HG02588 (cell line): ENCODE measurements around the gene LARGE2.

Experiments used
- ATAC-seq: cut with Tn5 transposase; IDR thresholded peaks from one replicate; pipeline ENCODE4 v1.9.1; 2021; ENCODE audit warnings: mild to moderate bottlenecking, moderate library complexity; ENCODE audit not compliant: unreplicated experiment

Gene LARGE2

GRCh38 chr11:45928535-45929215 lies 6.2 kb downstream of the LARGE2 start:
- no peak for ATAC-seq

GRCh38 chr11:45929486-45930030 lies 7.1 kb downstream of the LARGE2 start:
- no peak for ATAC-seq

GRCh38 chr11:45930031-45930794 lies 7.8 kb downstream of the LARGE2 start:
- ATAC-seq, result peak; percentile 88

- ATAC-seq, result no peak
Observed at GRCh38 chr11:45930951-45931570, 8.6 kb downstream of the LARGE2 start.

DNA sequence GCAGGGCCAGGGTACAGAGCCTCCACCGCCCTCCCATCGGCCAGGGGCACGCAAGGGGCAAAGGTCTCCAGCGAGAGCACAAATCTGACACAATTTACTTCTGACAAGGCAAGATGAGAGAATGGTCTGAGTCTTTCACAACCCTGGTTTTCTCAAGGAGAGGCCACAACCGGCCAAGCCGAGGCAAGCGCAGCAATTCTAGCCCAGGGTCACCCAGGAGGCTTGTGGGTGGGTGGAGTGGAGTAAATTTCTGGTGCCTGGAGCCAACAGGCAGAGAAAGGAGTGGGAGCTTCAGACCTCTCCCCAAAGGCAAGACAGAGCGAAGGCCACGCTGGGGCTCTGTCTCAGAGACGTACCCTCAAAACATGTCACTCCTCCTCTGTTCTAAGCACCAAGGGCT lies 9.3 kb downstream of the LARGE2 start:
- no peak for ATAC-seq

GRCh38 chr11:45932217-45932616 lies 9.8 kb downstream of the LARGE2 start:
- no peak for ATAC-seq

GRCh38 chr11:45933131-45933831 lies 10.8 kb downstream of the LARGE2 start:
- ATAC-seq, result no peak

- no peak for ATAC-seq
Observed at GRCh38 chr11:45933846-45934579, 11.6 kb downstream of the LARGE2 start.

DNA sequence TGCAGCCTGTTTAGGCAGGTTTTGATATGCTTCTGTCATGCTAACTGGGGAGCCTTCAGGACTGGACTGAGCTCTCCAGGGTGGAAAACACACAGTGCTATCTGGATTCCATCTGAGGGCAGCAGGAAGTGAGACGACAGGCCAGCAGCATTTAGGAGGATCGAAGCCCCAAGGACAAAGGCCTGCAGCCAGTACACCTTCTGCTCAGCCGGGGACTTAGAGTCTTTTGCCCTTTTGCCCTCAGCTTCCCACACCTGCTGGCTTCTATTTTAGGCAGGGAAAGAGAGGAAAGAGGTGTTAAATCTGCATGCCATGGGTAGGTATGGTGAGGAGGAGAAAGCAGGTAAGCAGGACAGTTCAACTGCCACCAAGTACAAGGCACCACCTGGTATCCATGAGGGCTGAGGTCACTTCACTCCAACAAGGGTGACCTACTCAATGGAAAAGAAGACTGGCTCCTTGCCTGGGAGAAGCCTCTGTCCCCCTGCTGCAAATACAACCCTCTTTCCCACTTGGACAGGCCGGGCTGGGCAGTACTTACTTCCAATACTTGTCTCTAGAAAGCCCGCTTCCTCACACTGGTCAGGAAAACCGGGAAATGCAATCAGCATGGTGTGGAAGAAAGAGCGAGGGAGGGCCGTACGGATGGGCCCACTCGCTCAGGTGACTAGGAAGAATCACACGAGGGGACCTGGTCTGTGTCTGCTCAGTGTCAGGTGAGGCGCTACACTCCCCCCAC lies 12.3 kb downstream of the LARGE2 start:
- ATAC-seq, result no peak

DNA sequence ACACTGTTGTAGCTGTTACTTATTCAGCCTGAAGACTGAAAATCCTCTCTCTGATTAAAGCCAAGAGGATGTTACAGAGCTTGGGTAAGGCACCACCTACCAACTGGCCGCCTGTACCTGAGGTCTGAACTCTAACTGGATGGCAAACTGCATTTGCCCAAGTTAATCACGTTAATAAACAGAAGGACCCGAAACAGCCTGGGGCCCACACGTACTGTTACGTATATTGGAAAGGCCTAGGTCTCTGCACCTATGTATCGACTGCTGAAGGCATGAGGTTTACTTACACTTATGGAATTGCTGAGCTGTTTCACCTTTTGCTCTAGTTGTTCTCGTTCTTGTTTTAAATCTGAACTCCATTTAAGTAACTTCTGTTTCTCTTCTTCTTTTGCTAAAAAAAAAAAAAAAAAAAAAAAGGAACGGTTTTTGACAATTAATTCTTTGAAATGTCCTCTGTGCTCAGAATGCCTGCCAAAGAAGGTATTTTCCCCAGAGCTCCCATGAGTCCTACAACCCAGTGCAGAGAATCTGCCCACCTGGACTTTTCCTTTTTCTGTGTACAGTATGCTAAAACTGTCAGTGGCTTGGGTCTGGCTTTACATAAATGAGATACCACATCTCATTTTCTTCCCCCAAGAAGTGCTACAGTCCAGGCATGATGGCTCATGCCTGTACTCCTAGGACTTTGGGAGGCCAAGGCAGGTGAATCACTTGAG lies 13.1 kb downstream of the LARGE2 start:
- no peak for ATAC-seq

DNA sequence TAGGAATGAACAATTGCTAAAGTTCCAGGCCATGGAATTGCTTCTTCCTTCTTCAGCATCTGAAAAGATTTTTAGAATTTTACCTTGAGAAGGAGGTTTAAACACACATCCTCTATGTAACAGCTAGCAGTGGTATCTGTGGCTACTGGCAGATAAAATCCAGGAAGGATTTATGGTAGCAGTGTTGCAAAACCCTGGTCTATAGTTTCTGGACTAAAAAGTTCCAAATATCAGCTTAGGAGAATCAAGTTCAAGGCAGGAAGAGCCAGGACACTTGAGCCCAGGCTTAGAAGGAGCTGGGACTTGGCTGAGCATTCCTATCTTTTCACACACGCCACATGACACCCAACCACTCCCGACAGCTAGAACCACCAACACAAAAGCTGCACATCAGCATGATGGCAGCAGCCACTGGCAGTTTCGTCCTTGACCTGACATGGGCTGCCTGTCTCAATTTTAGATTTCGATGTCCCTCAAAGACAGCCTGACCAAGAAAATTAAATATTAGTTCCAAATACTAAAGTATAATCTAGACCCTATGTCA lies 14.1 kb downstream of the LARGE2 start:
- ATAC-seq, result no peak

- no peak for ATAC-seq
Observed at GRCh38 chr11:45937916-45938315, 15.5 kb downstream of the LARGE2 start.

DNA sequence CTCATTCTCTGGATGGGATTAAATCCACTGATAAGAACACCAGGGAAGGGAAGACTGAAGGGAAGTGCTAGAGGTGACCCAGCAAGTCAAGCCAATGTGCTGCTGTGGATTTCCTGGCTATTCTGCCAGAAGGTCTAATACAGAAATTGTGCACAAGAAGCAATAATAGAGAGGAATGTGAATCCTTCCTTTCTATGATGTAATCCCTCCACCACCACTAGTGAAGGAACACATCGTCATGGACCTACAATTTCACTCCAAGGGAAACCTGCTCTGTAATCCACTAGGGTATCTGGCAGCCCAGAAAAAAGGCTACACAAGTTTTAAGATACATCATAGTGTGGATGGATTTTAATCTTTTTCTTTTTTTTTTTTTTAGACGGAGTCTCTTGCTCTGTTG lies 17.4 kb downstream of the LARGE2 start:
- ATAC-seq, result no peak

- no peak for ATAC-seq
Observed at GRCh38 chr11:45941285-45941684, 18.8 kb downstream of the LARGE2 start.

GRCh38 chr11:45942381-45942780 lies 19.9 kb downstream of the LARGE2 start:
- no peak for ATAC-seq

- ATAC-seq, result no peak
Observed at GRCh38 chr11:45945397-45945999, 23.0 kb downstream of the LARGE2 start.

- ATAC-seq, result no peak
Observed at GRCh38 chr11:45947885-45948284, 25.4 kb downstream of the LARGE2 start.

DNA sequence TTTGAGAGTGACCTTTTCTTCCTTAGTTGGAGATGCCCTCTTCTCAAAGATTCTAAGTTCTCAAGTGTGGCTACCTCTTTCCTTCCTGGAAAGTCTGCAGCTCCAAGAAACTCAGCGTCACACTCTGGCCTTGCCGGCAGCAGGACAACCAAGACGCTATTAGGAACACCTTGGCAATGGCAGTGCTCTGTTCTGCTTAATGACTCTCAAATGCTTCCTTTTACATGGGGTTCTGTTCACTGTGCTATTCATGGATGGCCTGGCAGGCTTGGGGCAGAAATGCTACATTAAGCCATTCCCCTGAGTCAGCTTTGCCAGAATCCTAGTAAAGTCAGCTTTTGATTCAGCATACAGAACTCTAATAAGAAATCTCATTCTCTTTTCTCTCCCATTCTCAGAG lies 25.9 kb downstream of the LARGE2 start:
- no peak for ATAC-seq
